AG04449 (cell line): ENCODE measurements around the gene SEMA4A.
"Not testable (repeated sequence)": the region's sequence is repeated elsewhere in the genome, so short reads cannot be mapped to it uniquely, and the experiment has no call there.

Source experiments
- CTCF ChIA-PET: fragments of 350-600 bp; formaldehyde crosslinking; extraction: SDS; loops from one replicate; lab custom pipeline; 2021; ENCODE audit warnings: antibody characterized with exemption; lab: Yijun Ruan, JAX
- POLR2A ChIA-PET: fragments of 400-600, 350-600 bp; formaldehyde crosslinking; extraction: SDS; loops from one replicate; lab custom pipeline; 2020; ENCODE audit warnings: antibody characterized with exemption, inconsistent platforms; lab: Yijun Ruan, JAX
- DNase-seq: peaks from one replicate; pipeline ENCODE4 v3.0.0-alpha.2; 2010; ENCODE audit warnings: low read depth, low spot score
- H3K4me3 ChIP-seq: 2 replicates; pipeline ENCODE4 v1.5.1; 2011; ENCODE audit warnings: low read depth, mild to moderate bottlenecking, control low read depth, low read length
- CTCF ChIP-seq: IDR thresholded peaks from one replicate; pipeline ENCODE4 v1.5.1; 2011; ENCODE audit warnings: mild to moderate bottlenecking, moderate library complexity, low read length, control low read depth, inconsistent platforms; ENCODE audit not compliant: insufficient read depth; ENCODE audit errors: missing control alignments

SEMA4A gene

GRCh38 chr1:156118177-156118868 is 35.1 kb upstream of the SEMA4A start:
- no peak for TF ChIP-seq CTCF
- peak overlapping the region; percentile 100 for H3K4me3 ChIP-seq
- DNase-seq, result no peak
- CTCF ChIA-PET, result interaction anchor here (0.9 to 46.3 kb wide), 4 partner anchors 11 to 82 kb away, joined by 3 to 1837 read pairs (median 86); partner anchors contain the start of gene MEX3A
- POLR2A ChIA-PET, result interaction anchor here (0.7 to 9.7 kb wide), 3 partner anchors 10 to 15 kb away, joined by 4 to 216 read pairs (median 60); no protein-coding TSS in a partner anchor

- peak overlapping the region; percentile 52 for H3K4me3 ChIP-seq
Measured at GRCh38 chr1:156119503-156120209, 33.7 kb upstream of the SEMA4A start.

GRCh38 chr1:156120318-156120717 is 33.1 kb upstream of the SEMA4A start:
- TF ChIP-seq CTCF, result no peak
- ChIA-PET POLR2A (interaction anchor here (1.0 to 9.7 kb wide), 3 partner anchors 8 to 17 kb away, joined by 3 to 216 read pairs (median 6); no protein-coding TSS in a partner anchor), CTCF (interaction anchor here (0.7 to 46.3 kb wide), 4 partner anchors 9 to 25 kb away, joined by 3 to 1837 read pairs (median 86); partner anchors contain the start of gene MEX3A)
- peak overlapping the region; percentile 52 for H3K4me3 ChIP-seq
- DNase-seq, result no peak

More at GRCh38 chr1:156119503-156120209, 33.7 kb upstream of the SEMA4A start:
- CTCF ChIA-PET, result interaction anchor here (0.7 to 46.3 kb wide), 4 partner anchors 8 to 24 kb away, joined by 3 to 1837 read pairs (median 86); partner anchors contain the start of gene MEX3A
- no peak for TF ChIP-seq CTCF
- no peak for DNase-seq
- POLR2A ChIA-PET, result interaction anchor here (1.0 to 9.7 kb wide), 4 partner anchors 9 to 17 kb away, joined by 3 to 216 read pairs (median 33); no protein-coding TSS in a partner anchor

GRCh38 chr1:156121005-156121404 is 32.4 kb upstream of the SEMA4A start:
- ChIA-PET CTCF (interaction anchor here (12.7 to 46.3 kb wide), 2 partner anchors 8 to 25 kb away, joined by 169 to 1837 read pairs; partner anchors contain the start of gene MEX3A), POLR2A (interaction anchor here (0.8 to 9.7 kb wide), 3 partner anchors 7 to 23 kb away, joined by 4 to 216 read pairs (median 6); no protein-coding TSS in a partner anchor)
- DNase-seq, result not testable (repeated sequence)
- H3K4me3 ChIP-seq, result peak overlapping the region; percentile 52

GRCh38 chr1:156121457-156121856 is 31.9 kb upstream of the SEMA4A start:
- ChIA-PET POLR2A (interaction anchor here (0.8 kb wide), 1 partner anchor 23 kb away, joined by 4 read pairs; no protein-coding TSS in a partner anchor), CTCF (interaction anchor here (3.0 to 46.3 kb wide), 3 partner anchors 7 to 26 kb away, joined by 14 to 1837 read pairs (median 169); partner anchors contain the start of gene MEX3A)
- TF ChIP-seq CTCF, result no peak
- DNase-seq, result no peak
- H3K4me3 ChIP-seq, result peak overlapping the region; percentile 29

- DNase-seq, result no peak
- no peak for TF ChIP-seq CTCF
- peak overlapping the region; percentile 50 for H3K4me3 ChIP-seq
- ChIA-PET CTCF (interaction anchor here (1.7 to 46.3 kb wide), 4 partner anchors 7 to 26 kb away, joined by 5 to 1837 read pairs (median 92); partner anchors contain the start of gene MEX3A), POLR2A (interaction anchor here (1.3 to 1.9 kb wide), 2 partner anchors 13 to 91 kb away, joined by 4 read pairs; partner anchors contain the start of gene PMF1)
Measured at GRCh38 chr1:156122086-156122485, 31.3 kb upstream of the SEMA4A start.
